GM21717 (cell line): ENCODE measurements around the gene DIS3.
"Not testable (repeated sequence)": the region's sequence is repeated elsewhere in the genome, so short reads cannot be mapped to it uniquely, and the experiment has no call there.

Experiments used
- ATAC-seq: cut with Tn5 transposase; IDR thresholded peaks from one replicate; pipeline ENCODE4 v1.9.1; 2021; ENCODE audit warnings: mild to moderate bottlenecking, moderate library complexity; ENCODE audit not compliant: unreplicated experiment

Gene DIS3

DNA sequence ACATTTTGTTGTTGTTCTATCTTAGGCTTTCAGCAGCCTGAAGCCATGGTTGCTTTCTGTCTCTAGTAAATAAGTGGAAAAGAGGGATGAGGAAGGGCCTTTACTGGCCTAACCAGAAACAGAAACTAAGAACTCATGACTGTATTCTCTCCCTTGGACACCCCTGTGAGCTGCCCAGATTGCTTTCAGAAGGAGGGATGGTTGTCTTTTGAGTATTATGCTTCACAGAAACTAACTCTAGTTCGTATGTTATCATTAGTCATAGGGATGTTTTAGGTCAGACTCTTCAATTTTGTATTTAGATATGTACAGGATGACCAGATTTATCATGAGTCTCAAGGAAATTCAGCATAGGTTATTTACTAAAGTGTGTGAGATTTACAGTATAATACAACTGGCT lies 36.4 kb downstream of the DIS3 start:
- ATAC-seq: peak; percentile 82

DNA sequence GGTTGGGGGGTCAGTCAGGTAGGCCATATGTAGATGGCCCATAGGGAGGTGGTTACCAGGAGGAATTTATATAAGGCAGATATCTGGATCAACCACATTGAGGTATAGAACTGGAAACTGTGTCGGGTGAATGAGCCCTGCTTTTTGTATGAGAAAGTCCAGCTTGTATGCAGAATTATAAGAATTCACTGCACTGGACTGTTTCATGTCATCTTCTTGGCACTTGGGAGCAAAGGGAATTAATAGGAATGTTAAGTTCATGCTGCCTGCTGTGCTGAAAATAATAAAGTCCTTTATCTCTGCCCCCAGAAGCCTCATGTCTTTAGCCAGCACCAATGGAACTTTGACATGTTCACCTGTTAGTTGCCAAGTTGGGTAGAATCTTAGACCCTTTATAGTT lies 41.7 kb downstream of the DIS3 start:
- no peak for ATAC-seq

DNA sequence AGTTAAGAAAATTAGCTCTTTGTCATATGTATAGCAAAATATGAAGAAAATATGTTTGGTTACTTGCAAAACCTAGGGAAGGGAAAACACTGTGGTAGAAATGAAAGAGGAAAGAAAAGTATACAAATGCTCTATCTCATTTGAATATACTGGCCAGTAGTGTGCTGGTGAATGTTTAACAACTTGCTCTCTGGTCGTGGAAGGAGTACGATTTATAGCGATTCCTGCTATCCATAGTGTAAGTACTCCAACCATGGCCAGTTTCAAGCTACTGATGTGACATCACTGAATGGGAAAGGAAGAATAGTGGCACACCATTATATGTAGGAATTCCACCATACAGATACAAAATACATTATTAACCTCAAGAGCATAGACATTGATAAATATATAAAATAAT lies 44.7 kb downstream of the DIS3 start:
- ATAC-seq: no peak

DNA sequence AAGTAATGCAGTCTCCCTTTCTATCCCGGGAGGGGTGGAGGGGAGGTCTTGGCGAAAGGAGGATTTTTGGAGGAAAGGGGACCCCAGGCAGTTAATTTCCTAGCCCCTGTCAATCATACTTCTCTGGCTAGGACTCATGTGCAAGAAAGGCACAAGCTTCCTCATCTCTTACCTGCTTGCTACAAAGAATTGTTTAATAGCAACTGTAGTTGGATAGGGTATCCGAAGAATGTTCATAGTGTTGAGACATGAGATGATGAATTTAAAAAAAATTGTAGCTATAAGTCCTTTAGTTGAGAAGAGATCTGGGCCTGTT lies 53.5 kb downstream of the DIS3 start:
- no peak for ATAC-seq

DNA sequence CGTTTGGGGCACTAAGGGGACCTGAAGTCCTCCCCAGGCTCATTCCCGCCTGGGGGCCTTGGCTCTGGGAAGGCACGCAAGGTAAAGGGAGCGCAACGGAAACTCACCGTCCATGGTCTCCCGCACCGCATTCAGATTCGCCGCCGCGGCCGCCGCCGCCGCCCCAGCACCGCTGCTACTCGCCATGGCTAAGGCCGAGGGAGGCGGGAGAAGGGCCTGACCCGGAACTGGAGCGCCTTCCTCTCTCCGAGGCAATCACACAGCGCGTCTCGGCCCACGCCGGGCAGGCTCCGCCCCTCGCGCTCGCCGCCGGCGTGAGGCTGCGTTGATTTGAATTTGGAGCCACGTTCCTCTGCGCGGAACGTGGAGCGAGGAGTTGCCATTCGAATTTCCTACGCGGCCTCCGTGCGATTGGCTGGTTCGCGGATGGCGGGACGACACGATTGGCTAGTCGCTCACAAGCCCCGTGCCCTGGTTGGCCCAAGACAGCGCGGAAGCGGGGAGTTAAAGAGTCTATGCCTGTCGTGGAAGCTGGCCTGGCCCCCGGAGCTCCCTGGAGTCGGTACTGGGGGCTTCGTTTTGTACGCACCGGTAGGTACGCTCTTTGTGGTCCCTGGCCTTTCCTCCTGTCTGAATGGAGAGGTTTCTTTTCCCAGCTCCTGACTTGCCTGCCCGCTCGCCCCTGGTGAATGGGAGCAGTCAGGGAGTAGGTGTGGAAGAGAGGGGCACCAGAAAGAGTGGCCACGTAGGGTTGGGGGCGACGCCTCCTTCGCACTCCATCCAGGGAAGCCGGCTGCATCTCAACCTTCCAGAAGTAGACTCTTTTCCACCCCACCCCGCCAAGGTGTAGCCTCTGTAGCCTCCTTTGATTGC lies 54.0 kb downstream of the DIS3 start, which contains the start of the genes BORA and MZT1:
TSS of gene BORA (plus strand) at position 507 of the 873 bp plus-strand sequence. CDS start 1,018 bp downstream, outside the sequence.
TSS of gene MZT1 (minus strand) at position 213 of the 873 bp plus-strand sequence. CDS start at position 186, 27 bp downstream.
- ATAC-seq: peak; percentile 98

DNA sequence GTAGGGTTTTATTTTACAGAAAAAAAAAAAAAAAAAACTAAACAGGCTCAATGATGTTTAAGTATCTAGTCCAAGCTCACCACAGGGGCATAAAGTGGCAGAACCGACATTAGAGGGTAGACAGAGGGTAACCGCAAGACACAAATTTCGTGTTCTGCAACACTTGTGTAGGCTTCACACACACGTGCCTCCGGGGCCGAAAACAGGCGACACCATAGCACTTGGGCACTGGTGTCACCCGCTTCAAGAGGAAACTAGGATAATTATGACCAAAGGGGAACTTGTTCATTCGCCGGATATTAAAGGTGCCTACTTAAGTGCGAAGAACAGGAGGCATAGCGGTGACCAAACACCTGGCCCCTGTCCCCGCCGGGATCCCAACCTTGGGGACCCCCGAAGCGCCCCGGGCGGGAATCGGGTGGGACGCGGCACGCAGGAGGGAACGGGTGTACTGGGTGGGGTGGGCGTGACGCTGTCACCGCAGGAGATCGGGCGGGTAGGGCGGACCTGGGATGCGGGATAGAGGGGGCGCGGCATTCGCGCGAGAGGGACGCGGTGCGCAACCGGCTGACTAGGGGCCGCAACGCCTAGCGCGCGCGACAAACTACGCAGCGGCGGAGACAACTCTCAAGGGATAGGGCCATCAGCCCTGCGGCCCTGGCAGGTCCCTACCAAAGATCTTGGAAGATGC lies 54.8 kb downstream of the DIS3 start:
- ATAC-seq: peak; percentile 28

DNA sequence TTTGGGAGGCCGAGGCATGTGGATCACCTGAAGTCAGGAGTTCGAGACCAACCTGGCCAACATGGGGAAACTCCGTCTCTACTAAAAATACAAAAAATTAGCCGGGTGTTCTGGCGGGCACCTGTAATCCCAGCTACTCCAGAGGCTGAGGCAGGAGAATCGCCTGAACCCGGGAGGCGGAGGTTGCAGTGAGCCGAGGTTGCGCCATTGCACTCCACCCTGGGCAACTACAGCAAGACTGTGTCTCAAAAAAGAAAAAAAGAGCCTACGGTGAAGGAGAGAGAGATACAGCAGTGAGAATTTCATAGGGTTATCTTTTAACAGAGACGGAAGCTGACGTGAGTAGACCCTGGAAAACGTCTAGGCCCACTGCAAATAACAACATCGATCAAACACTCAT lies 55.5 kb downstream of the DIS3 start:
- ATAC-seq: not testable (repeated sequence)

DNA sequence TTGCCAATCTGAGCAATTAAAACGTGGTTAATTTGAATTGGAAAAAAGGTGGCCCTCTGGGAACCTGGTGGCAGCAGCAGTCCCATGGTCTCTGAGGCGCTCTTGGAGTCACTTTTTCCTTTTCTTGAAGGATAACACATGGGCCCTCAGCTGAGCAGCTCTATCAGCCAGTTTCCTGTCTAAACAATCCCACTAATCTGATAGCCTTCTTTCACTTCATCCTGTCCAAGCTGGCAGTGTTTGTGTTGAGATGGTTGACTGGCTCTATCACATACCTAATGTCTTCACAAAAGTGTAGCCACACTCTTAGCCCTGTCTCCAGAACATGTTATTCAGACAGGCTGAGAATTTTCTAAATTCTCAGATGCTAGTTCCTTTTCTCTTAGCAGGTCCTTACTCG lies 64.9 kb downstream of the DIS3 start:
- ATAC-seq: no peak
